Retinal pigment epithelial cell (primary cell): ENCODE data around the gene PLEKHA3.
"Not testable (repeated sequence)": the region's sequence is repeated elsewhere in the genome, so short reads cannot be mapped to it uniquely, and the experiment has no call there.

Experiments used
- DNase-seq: peaks from one replicate; pipeline ENCODE4 v3.0.0-alpha.2; 2010; ENCODE audit warnings: low read depth
- H3K4me3 ChIP-seq: 2 replicates; pipeline ENCODE4 v1.5.1; 2011; ENCODE audit warnings: mild to moderate bottlenecking, low read length, control low read depth, moderate library complexity
- TF ChIP-seq, protein P1 (sequence below): conservative IDR thresholded peaks from 2 replicates; pipeline ENCODE4 v1.5.1; 2011; ENCODE audit warnings: low read depth, low read length, control low read depth, inconsistent platforms

Gene PLEKHA3

DNA sequence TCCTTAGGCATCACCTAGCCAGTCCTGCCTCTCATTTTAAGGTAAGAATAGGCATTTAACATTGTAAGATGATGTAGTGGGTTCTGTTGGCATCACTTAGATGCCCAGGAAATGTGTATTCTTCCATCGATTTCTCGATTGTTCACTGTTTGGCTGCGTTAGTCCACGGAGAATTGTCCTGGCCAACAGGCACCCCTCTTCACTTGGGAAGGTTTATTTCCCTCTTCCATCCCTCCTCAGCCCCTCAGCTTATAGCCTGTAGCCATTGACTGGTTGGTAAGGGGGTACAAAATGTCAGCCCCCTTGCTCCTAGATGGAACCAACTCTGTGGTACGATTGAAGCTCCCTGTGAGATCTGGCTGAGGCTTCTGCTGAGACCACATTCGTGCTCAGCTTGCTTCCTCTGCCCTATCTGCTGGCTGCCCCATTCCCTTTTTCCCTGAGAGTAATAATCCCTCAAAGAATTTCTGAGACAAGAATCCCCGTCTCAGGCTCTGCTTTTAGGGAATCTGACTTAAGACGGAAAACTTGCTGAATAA, 43.4 kb downstream of the PLEKHA3 start:
- TF ChIP-seq, protein P1, sequence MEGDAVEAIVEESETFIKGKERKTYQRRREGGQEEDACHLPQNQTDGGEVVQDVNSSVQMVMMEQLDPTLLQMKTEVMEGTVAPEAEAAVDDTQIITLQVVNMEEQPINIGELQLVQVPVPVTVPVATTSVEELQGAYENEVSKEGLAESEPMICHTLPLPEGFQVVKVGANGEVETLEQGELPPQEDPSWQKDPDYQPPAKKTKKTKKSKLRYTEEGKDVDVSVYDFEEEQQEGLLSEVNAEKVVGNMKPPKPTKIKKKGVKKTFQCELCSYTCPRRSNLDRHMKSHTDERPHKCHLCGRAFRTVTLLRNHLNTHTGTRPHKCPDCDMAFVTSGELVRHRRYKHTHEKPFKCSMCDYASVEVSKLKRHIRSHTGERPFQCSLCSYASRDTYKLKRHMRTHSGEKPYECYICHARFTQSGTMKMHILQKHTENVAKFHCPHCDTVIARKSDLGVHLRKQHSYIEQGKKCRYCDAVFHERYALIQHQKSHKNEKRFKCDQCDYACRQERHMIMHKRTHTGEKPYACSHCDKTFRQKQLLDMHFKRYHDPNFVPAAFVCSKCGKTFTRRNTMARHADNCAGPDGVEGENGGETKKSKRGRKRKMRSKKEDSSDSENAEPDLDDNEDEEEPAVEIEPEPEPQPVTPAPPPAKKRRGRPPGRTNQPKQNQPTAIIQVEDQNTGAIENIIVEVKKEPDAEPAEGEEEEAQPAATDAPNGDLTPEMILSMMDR: no peak
- no peak for DNase-seq
- peak overlapping the region; percentile 71 for H3K4me3 ChIP-seq

- H3K4me3 ChIP-seq, DNase-seq: not testable (repeated sequence)
These were observed 44.8 kb downstream of the PLEKHA3 start for GRCh38 chr2:178525010-178525409.

GRCh38 chr2:178525460-178525859, 45.2 kb downstream of the PLEKHA3 start:
- not testable (repeated sequence) for DNase-seq, H3K4me3 ChIP-seq

DNA sequence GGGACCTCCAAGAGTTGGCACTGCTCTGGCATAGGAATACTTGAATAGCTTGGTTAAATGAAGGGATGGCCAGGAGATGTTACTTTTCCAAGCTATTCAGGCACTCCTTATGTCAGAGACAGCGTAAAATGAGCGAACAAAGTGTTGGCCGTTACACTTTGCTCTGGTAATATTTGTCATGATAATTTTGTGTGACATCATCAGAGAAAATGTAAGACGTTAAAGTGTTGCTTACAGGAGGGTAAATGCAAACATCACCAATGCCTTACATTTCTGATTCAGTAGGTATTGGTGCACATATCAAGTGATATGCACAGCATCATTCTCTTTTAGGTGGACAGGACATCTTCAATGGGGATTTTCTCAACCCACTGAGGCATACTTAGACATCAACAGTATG, 46.0 kb downstream of the PLEKHA3 start:
- TF ChIP-seq, protein P1: no peak
- H3K4me3 ChIP-seq: no peak overlapping the region
- no peak for DNase-seq

DNA sequence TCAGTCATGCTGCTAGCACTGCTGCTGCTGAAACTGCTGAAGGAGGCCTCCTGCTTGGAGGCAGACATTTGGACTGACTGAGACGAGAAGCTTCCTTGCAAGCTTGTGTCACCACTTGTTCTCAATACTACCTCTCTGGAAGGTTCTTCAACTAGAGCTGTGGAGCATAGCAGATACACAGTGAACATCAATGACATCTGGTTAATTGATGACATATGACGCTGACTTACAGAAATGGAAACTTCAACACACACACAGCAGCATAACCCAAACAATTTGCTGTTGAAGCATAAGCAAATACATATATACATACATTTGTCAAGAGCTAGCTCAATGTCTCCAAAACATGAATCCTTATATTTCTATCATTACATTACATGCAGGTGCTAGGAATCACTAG, 47.3 kb downstream of the PLEKHA3 start:
- no peak for DNase-seq
- TF ChIP-seq, protein P1: no peak
- no peak overlapping the region for H3K4me3 ChIP-seq

GRCh38 chr2:178528647-178529046, 48.4 kb downstream of the PLEKHA3 start:
- no peak for DNase-seq
- TF ChIP-seq, protein P1: no peak
- H3K4me3 ChIP-seq: no peak overlapping the region

DNA sequence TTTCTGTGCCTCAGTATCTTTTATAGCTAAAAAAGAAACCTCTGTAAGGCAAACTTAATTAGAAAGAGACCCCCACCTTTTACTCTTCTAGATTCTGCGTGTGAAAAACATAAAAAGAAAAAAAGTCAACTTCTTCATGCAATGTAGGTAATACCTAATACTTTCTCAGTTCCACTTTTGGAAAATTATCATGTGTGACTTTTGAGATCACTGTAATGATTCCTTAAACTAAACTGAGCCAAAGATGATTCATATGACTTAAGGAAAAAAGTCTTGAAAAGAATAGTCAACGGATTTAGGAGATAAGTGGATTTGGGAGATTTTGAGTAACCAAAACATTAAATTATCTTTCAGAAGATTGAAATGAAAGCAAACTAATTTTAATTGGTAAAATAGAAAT, 48.9 kb downstream of the PLEKHA3 start:
- TF ChIP-seq, protein P1: no peak
- H3K4me3 ChIP-seq: no peak overlapping the region
- no peak for DNase-seq

GRCh38 chr2:178530131-178530530, 49.9 kb downstream of the PLEKHA3 start:
- TF ChIP-seq, protein P1: no peak
- H3K4me3 ChIP-seq: no peak overlapping the region
- DNase-seq: no peak
